ENCODE data around the gene DNAJC5.

DNAJC5 gene

GRCh38 chr20:63945921-63946920 lies 51.3 kb downstream of the DNAJC5 start:
- Histone ChIP-seq H3K9ac (ENCODE audit: insufficient read length, low read depth) (no peak overlapping the region), H3K9me3 (ENCODE audit: insufficient read depth, low read length) (no peaks in the 10 kb centered on the region), H3K4me1 (ENCODE audit: insufficient read depth, insufficient read length) (peaks cover 39% of the 10 kb centered on the region), H3K27me3 (ENCODE audit: insufficient read depth, insufficient read length) (no peaks in the 10 kb centered on the region), H3K4me3 (ENCODE audit: insufficient read length, low read depth) (no peak overlapping the region), H3K36me3 (ENCODE audit: insufficient read depth, insufficient read length, low read length) (peaks cover 66% of the 10 kb centered on the region)
- TF ChIP-seq ZNF274 (IDR thresholded peaks at IDR 0.05; ENCODE audit: low read depth, low read length) = no peak
- TF ChIP-seq SUZ12 (IDR thresholded peaks at IDR 0.05; ENCODE audit: extremely low read depth, insufficient read depth, insufficient read length) = no peak
- no peak for TF ChIP-seq YY1 (IDR thresholded peaks at IDR 0.05; ENCODE audit: insufficient read depth, insufficient read length)
- no peak for DNase-seq (ENCODE audit: low read depth, low spot score)

GRCh38 chr20:63946986-63947637 lies 52.2 kb downstream of the DNAJC5 start:
- no peak overlapping the region for H3K4me3 ChIP-seq (ENCODE audit: insufficient read length, low read depth)
- H3K27me3 ChIP-seq (ENCODE audit: insufficient read depth, insufficient read length) = no peaks in the 10 kb centered on the region
- TF ChIP-seq YY1 (IDR thresholded peaks at IDR 0.05; ENCODE audit: insufficient read depth, insufficient read length) (no peak), SUZ12 (IDR thresholded peaks at IDR 0.05; ENCODE audit: extremely low read depth, insufficient read depth, insufficient read length) (no peak), ZNF274 (IDR thresholded peaks at IDR 0.05; ENCODE audit: low read depth, low read length) (no peak)
- peaks cover 70% of the 10 kb centered on the region for H3K36me3 ChIP-seq (ENCODE audit: insufficient read depth, insufficient read length, low read length)
- H3K9me3 ChIP-seq (ENCODE audit: insufficient read depth, low read length) = no peaks in the 10 kb centered on the region
- DNase-seq (ENCODE audit: low read depth, low spot score) = no peak
- H3K4me1 ChIP-seq (ENCODE audit: insufficient read depth, insufficient read length) = peaks cover 42% of the 10 kb centered on the region
- H3K9ac ChIP-seq (ENCODE audit: insufficient read length, low read depth) = no peak overlapping the region

- Histone ChIP-seq H3K9me3 (ENCODE audit: insufficient read depth, low read length) (no peaks in the 10 kb centered on the region), H3K36me3 (ENCODE audit: insufficient read depth, insufficient read length, low read length) (peaks cover 71% of the 10 kb centered on the region), H3K27me3 (ENCODE audit: insufficient read depth, insufficient read length) (no peaks in the 10 kb centered on the region), H3K9ac (ENCODE audit: insufficient read length, low read depth) (no peak overlapping the region), H3K4me3 (ENCODE audit: insufficient read length, low read depth) (no peak overlapping the region), H3K4me1 (ENCODE audit: insufficient read depth, insufficient read length) (peaks cover 47% of the 10 kb centered on the region)
- DNase-seq (ENCODE audit: low read depth, low spot score) = no peak
- no peak for TF ChIP-seq YY1 (IDR thresholded peaks at IDR 0.05; ENCODE audit: insufficient read depth, insufficient read length)
- TF ChIP-seq ZNF274 (IDR thresholded peaks at IDR 0.05; ENCODE audit: low read depth, low read length) = no peak
- TF ChIP-seq SUZ12 (IDR thresholded peaks at IDR 0.05; ENCODE audit: extremely low read depth, insufficient read depth, insufficient read length) = no peak
These were observed 52.9 kb downstream of the DNAJC5 start for GRCh38 chr20:63947638-63948456.

GRCh38 chr20:63950701-63951397 lies 55.9 kb downstream of the DNAJC5 start:
- H3K4me1 ChIP-seq (ENCODE audit: insufficient read depth, insufficient read length) = peaks cover 52% of the 10 kb centered on the region
- DNase-seq (ENCODE audit: low read depth, low spot score) = no peak
- peaks cover 54% of the 10 kb centered on the region for H3K36me3 ChIP-seq (ENCODE audit: insufficient read depth, insufficient read length, low read length)
- no peak overlapping the region for H3K4me3 ChIP-seq (ENCODE audit: insufficient read length, low read depth)
- H3K27me3 ChIP-seq (ENCODE audit: insufficient read depth, insufficient read length) = no peaks in the 10 kb centered on the region
- H3K9ac ChIP-seq (ENCODE audit: insufficient read length, low read depth) = peak overlapping the region; percentile 32
- no peaks in the 10 kb centered on the region for H3K9me3 ChIP-seq (ENCODE audit: insufficient read depth, low read length)
- no peak for TF ChIP-seq SUZ12 (IDR thresholded peaks at IDR 0.05; ENCODE audit: extremely low read depth, insufficient read depth, insufficient read length)

GRCh38 chr20:63951398-63952209 lies 56.7 kb downstream of the DNAJC5 start:
- no peak for DNase-seq (ENCODE audit: low read depth, low spot score)
- Histone ChIP-seq H3K9ac (ENCODE audit: insufficient read length, low read depth) (peak overlapping the region; percentile 50), H3K4me3 (ENCODE audit: insufficient read length, low read depth) (no peak overlapping the region), H3K27me3 (ENCODE audit: insufficient read depth, insufficient read length) (no peaks in the 10 kb centered on the region), H3K36me3 (ENCODE audit: insufficient read depth, insufficient read length, low read length) (peaks cover 48% of the 10 kb centered on the region), H3K4me1 (ENCODE audit: insufficient read depth, insufficient read length) (peaks cover 52% of the 10 kb centered on the region), H3K9me3 (ENCODE audit: insufficient read depth, low read length) (no peaks in the 10 kb centered on the region)
- TF ChIP-seq YY1 (IDR thresholded peaks at IDR 0.05; ENCODE audit: insufficient read depth, insufficient read length) (no peak), SUZ12 (IDR thresholded peaks at IDR 0.05; ENCODE audit: extremely low read depth, insufficient read depth, insufficient read length) (no peak), ZNF274 (IDR thresholded peaks at IDR 0.05; ENCODE audit: low read depth, low read length) (no peak)

- Histone ChIP-seq H3K9ac (ENCODE audit: insufficient read length, low read depth) (no peak overlapping the region), H3K27me3 (ENCODE audit: insufficient read depth, insufficient read length) (no peaks in the 10 kb centered on the region), H3K4me1 (ENCODE audit: insufficient read depth, insufficient read length) (peaks cover 50% of the 10 kb centered on the region), H3K9me3 (ENCODE audit: insufficient read depth, low read length) (no peaks in the 10 kb centered on the region), H3K4me3 (ENCODE audit: insufficient read length, low read depth) (no peak overlapping the region), H3K36me3 (ENCODE audit: insufficient read depth, insufficient read length, low read length) (peaks cover 46% of the 10 kb centered on the region)
- TF ChIP-seq YY1 (IDR thresholded peaks at IDR 0.05; ENCODE audit: insufficient read depth, insufficient read length) = no peak
- no peak for TF ChIP-seq ZNF274 (IDR thresholded peaks at IDR 0.05; ENCODE audit: low read depth, low read length)
- TF ChIP-seq SUZ12 (IDR thresholded peaks at IDR 0.05; ENCODE audit: extremely low read depth, insufficient read depth, insufficient read length) = no peak
- no peak for DNase-seq (ENCODE audit: low read depth, low spot score)
These were observed 57.2 kb downstream of the DNAJC5 start for GRCh38 chr20:63952210-63952535.
